Activated naive CD8-positive, alpha-beta T cell treated with anti-CD3 and anti-CD28 coated beads, Interleukin-2, amount 10 ng/mL, durations not matched to agents 7 days and 5 days (primary cell): Measurements from ENCODE around the gene RYK. TPM values are rescaled to one million over a fixed set of nuclear protein-coding genes. Genes with fewer than 3 reads are reported as not detected.
A peak's percentile ranks its signal among the peaks of the same experiment; 100 is the strongest.
"Not testable (repeated sequence)": the region's sequence is repeated elsewhere in the genome, so short reads cannot be mapped to it uniquely, and the experiment has no call there.

ENCODE experiments used
- ATAC-seq: fragments of 150-1000 bp; cut with Tn5 transposase; one replicate; pipeline ENCODE4 v1.10.0; 2021; ENCODE audit warnings: low read depth, moderate library complexity
- POLR2A ChIA-PET: fragments of 350-600 bp; sonication (Branson Sonifier 250); formaldehyde crosslinking; loops from one replicate; lab custom pipeline; 2021; ENCODE audit warnings: antibody characterized with exemption; lab: Charles Lee
- DNase-seq: peaks from one replicate; pipeline ENCODE4 v3.0.0; 2021
- H3K27ac Mint-ChIP-seq: one replicate; pipeline ENCODE4 v1.8.0; 2022; ENCODE audit warnings: mild to moderate bottlenecking, mixed read lengths
- H3K27me3 Mint-ChIP-seq: one replicate; pipeline ENCODE4 v1.8.0; 2022; ENCODE audit warnings: mild to moderate bottlenecking, moderate library complexity, mixed read lengths
- H3K36me3 Mint-ChIP-seq: one replicate; pipeline ENCODE4 v1.8.0; 2021; ENCODE audit warnings: mild to moderate bottlenecking, mixed read lengths
- H3K4me1 Mint-ChIP-seq: one replicate; pipeline ENCODE4 v1.8.0; 2021; ENCODE audit warnings: mixed read lengths
- H3K4me3 Mint-ChIP-seq: one replicate; pipeline ENCODE4 v1.8.0; 2022; ENCODE audit warnings: mild to moderate bottlenecking, moderate library complexity, mixed read lengths
- H3K9me3 Mint-ChIP-seq: one replicate; pipeline ENCODE4 v1.8.0; 2021; ENCODE audit warnings: mixed read lengths
- total RNA-seq, 2 experiments: library from RNA; stranded (reverse); gene quantifications; one replicate each; pipeline ENCODE4 v1.2.3, GENCODE V29; 2021

The RYK gene
- total RNA-seq, 2 experiments from 2014 or later: 23.3 to 23.4 TPM

GRCh38 chr3:134279466-134279865, 28.8 kb upstream of the RYK start:
- ATAC-seq (no peak), DNase-seq (no peak)
- no peaks in the 10 kb centered on the region for H3K4me1 Mint-ChIP-seq
- POLR2A ChIA-PET: no interaction called here
- H3K4me3 Mint-ChIP-seq: no peak overlapping the region
- no peaks in the 10 kb centered on the region for H3K36me3 Mint-ChIP-seq
- H3K27me3 Mint-ChIP-seq: peaks cover 61% of the 10 kb centered on the region
- no peak overlapping the region for H3K27ac Mint-ChIP-seq
- H3K9me3 Mint-ChIP-seq: peaks cover under 1% of the 10 kb centered on the region

- POLR2A ChIA-PET: interaction anchor here (0.6 kb wide), 1 partner anchor 17 kb away, joined by 3 read pairs; no protein-coding TSS in a partner anchor
- peaks cover 1% of the 10 kb centered on the region for H3K36me3 Mint-ChIP-seq
- H3K27ac Mint-ChIP-seq: no peak overlapping the region
- peaks cover 2% of the 10 kb centered on the region for H3K9me3 Mint-ChIP-seq
- no peak overlapping the region for H3K4me3 Mint-ChIP-seq
- no peaks in the 10 kb centered on the region for H3K4me1 Mint-ChIP-seq
- DNase-seq (no peak), ATAC-seq (no peak)
- H3K27me3 Mint-ChIP-seq: peaks cover 77% of the 10 kb centered on the region
These were observed 26.5 kb upstream of the RYK start for GRCh38 chr3:134277066-134277660.

GRCh38 chr3:134276086-134276485, 25.4 kb upstream of the RYK start:
- no peak for ATAC-seq
- no peak for DNase-seq

GRCh38 chr3:134275110-134275509, 24.5 kb upstream of the RYK start:
- H3K9me3 Mint-ChIP-seq, H3K4me1 Mint-ChIP-seq, H3K4me3 Mint-ChIP-seq, POLR2A ChIA-PET, H3K27ac Mint-ChIP-seq, ATAC-seq, H3K36me3 Mint-ChIP-seq, DNase-seq: not testable (repeated sequence)
- H3K27me3 Mint-ChIP-seq: peaks cover 64% of the 10 kb centered on the region

More at GRCh38 chr3:134276086-134276485, 25.4 kb upstream of the RYK start:
- H3K27ac Mint-ChIP-seq: no peak overlapping the region
- H3K36me3 Mint-ChIP-seq: peaks cover 1% of the 10 kb centered on the region
- H3K4me1 Mint-ChIP-seq: no peaks in the 10 kb centered on the region
- peaks cover 2% of the 10 kb centered on the region for H3K9me3 Mint-ChIP-seq
- peaks cover 72% of the 10 kb centered on the region for H3K27me3 Mint-ChIP-seq
- POLR2A ChIA-PET: no interaction called here
- H3K4me3 Mint-ChIP-seq: no peak overlapping the region

- H3K9me3 Mint-ChIP-seq: peaks cover 2% of the 10 kb centered on the region
- H3K4me3 Mint-ChIP-seq: no peak overlapping the region
- POLR2A ChIA-PET: no interaction called here
- peaks cover 59% of the 10 kb centered on the region for H3K27me3 Mint-ChIP-seq
- DNase-seq (no peak), ATAC-seq (no peak)
- peaks cover 1% of the 10 kb centered on the region for H3K36me3 Mint-ChIP-seq
- H3K27ac Mint-ChIP-seq: no peak overlapping the region
- H3K4me1 Mint-ChIP-seq: no peaks in the 10 kb centered on the region
These were observed 23.9 kb upstream of the RYK start for GRCh38 chr3:134274571-134274970.

- peaks cover 51% of the 10 kb centered on the region for H3K27me3 Mint-ChIP-seq
- no peak for DNase-seq
- POLR2A ChIA-PET: no interaction called here
These were observed 17.3 kb upstream of the RYK start for GRCh38 chr3:134267996-134268395.

GRCh38 chr3:134260987-134261386, 10.3 kb upstream of the RYK start:
- POLR2A ChIA-PET: no interaction called here
- H3K36me3 Mint-ChIP-seq: no peaks in the 10 kb centered on the region
- ATAC-seq: no peak
- H3K9me3 Mint-ChIP-seq: no peaks in the 10 kb centered on the region
- DNase-seq: no peak
- H3K27me3 Mint-ChIP-seq: peaks cover 51% of the 10 kb centered on the region
- no peak overlapping the region for H3K27ac Mint-ChIP-seq
- peaks cover 2% of the 10 kb centered on the region for H3K4me1 Mint-ChIP-seq
- no peak overlapping the region for H3K4me3 Mint-ChIP-seq

More at GRCh38 chr3:134267996-134268395, 17.3 kb upstream of the RYK start:
- Mint-ChIP-seq H3K27ac (no peak overlapping the region), H3K9me3 (no peaks in the 10 kb centered on the region), H3K4me3 (no peak overlapping the region), H3K36me3 (no peaks in the 10 kb centered on the region), H3K4me1 (no peaks in the 10 kb centered on the region)
- ATAC-seq: no peak

GRCh38 chr3:134258761-134259347, 8.2 kb upstream of the RYK start:
- no peaks in the 10 kb centered on the region for H3K36me3 Mint-ChIP-seq
- H3K27me3 Mint-ChIP-seq: peaks cover 50% of the 10 kb centered on the region
- POLR2A ChIA-PET: no interaction called here
- ATAC-seq (no peak), DNase-seq (no peak)
- H3K27ac Mint-ChIP-seq: no peak overlapping the region
- H3K9me3 Mint-ChIP-seq: no peaks in the 10 kb centered on the region
- no peak overlapping the region for H3K4me3 Mint-ChIP-seq
- peaks cover 4% of the 10 kb centered on the region for H3K4me1 Mint-ChIP-seq

GRCh38 chr3:134255404-134255803, 4.7 kb upstream of the RYK start:
- Mint-ChIP-seq H3K9me3 (no peaks in the 10 kb centered on the region), H3K27ac (no peak overlapping the region), H3K27me3 (peaks cover 42% of the 10 kb centered on the region), H3K4me3 (no peak overlapping the region), H3K4me1 (peaks cover 16% of the 10 kb centered on the region), H3K36me3 (no peaks in the 10 kb centered on the region)
- DNase-seq (no peak), ATAC-seq (no peak)
- POLR2A ChIA-PET: no interaction called here

- no peak for DNase-seq
- H3K36me3 Mint-ChIP-seq: no peaks in the 10 kb centered on the region
- H3K4me1 Mint-ChIP-seq: peaks cover 26% of the 10 kb centered on the region
- peaks cover 33% of the 10 kb centered on the region for H3K27me3 Mint-ChIP-seq
- no peak for ATAC-seq
- H3K4me3 Mint-ChIP-seq: peak overlapping the region; percentile 34
- POLR2A ChIA-PET: no interaction called here
- no peak overlapping the region for H3K27ac Mint-ChIP-seq
- no peaks in the 10 kb centered on the region for H3K9me3 Mint-ChIP-seq
These were observed 3.0 kb upstream of the RYK start for GRCh38 chr3:134253475-134254226.

- no peak overlapping the region for H3K4me3 Mint-ChIP-seq
- H3K27ac Mint-ChIP-seq: no peak overlapping the region
- POLR2A ChIA-PET: no interaction called here
These were observed 2.1 kb upstream of the RYK start for GRCh38 chr3:134252766-134253165.

GRCh38 chr3:134251731-134252391, 1.2 kb upstream of the RYK start:
- H3K4me1 Mint-ChIP-seq: peaks cover 31% of the 10 kb centered on the region
- DNase-seq: no peak
- peaks cover 31% of the 10 kb centered on the region for H3K27me3 Mint-ChIP-seq
- H3K27ac Mint-ChIP-seq: no peak overlapping the region
- H3K9me3 Mint-ChIP-seq: no peaks in the 10 kb centered on the region
- H3K4me3 Mint-ChIP-seq: peak overlapping the region; percentile 70
- no peak for ATAC-seq
- H3K36me3 Mint-ChIP-seq: no peaks in the 10 kb centered on the region
- POLR2A ChIA-PET: no interaction called here

More at GRCh38 chr3:134252766-134253165, 2.1 kb upstream of the RYK start:
- H3K27me3 Mint-ChIP-seq: peaks cover 31% of the 10 kb centered on the region
- no peaks in the 10 kb centered on the region for H3K36me3 Mint-ChIP-seq
- ATAC-seq (no peak), DNase-seq (no peak)
- H3K9me3 Mint-ChIP-seq: no peaks in the 10 kb centered on the region
- peaks cover 31% of the 10 kb centered on the region for H3K4me1 Mint-ChIP-seq
